ENCODE measurements around the gene HS6ST3.

DNA sequence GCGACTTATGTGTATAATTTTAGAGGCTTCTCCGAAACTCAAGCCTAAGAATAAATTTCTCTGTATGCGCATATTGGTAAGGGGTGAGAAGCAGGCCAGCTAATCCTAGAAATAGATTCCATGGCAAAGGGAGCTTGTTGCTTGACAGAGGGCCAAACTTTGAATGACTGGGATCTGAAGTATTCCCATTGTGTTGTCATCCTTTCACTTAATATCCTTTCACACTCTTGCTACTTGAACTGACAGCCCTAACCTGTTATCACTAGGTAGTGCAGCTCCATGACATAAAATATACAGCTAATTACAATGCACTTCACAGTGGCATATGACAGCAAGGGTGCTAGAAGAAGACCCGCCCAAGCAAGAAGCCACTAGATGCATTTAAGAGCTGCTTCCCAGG is 594.6 kb downstream of the HS6ST3 start:
- TF ChIP-seq, protein P1, sequence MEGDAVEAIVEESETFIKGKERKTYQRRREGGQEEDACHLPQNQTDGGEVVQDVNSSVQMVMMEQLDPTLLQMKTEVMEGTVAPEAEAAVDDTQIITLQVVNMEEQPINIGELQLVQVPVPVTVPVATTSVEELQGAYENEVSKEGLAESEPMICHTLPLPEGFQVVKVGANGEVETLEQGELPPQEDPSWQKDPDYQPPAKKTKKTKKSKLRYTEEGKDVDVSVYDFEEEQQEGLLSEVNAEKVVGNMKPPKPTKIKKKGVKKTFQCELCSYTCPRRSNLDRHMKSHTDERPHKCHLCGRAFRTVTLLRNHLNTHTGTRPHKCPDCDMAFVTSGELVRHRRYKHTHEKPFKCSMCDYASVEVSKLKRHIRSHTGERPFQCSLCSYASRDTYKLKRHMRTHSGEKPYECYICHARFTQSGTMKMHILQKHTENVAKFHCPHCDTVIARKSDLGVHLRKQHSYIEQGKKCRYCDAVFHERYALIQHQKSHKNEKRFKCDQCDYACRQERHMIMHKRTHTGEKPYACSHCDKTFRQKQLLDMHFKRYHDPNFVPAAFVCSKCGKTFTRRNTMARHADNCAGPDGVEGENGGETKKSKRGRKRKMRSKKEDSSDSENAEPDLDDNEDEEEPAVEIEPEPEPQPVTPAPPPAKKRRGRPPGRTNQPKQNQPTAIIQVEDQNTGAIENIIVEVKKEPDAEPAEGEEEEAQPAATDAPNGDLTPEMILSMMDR (conservative IDR thresholded peaks at IDR 0.05 in 1 of 2, IDR thresholded peaks at IDR 0.05 in 1 of 2; ENCODE audit: low read depth in 1 of 2, low read length in 2 of 2), result no peak
- no peak for TF ChIP-seq EZH2 (IDR thresholded peaks at IDR 0.05; ENCODE audit: low read length, missing control alignments)
